Mesendoderm (in vitro differentiated cells): ENCODE measurements around the gene LETM1.

Experiments
- DNase-seq: peaks from one replicate; pipeline ENCODE4 v3.0.0; 2013
- H2AK5ac ChIP-seq: 2 replicates; pipeline ENCODE4 v1.6.1; 2013; ENCODE audit warnings: low read length, inconsistent platforms
- H2BK120ac ChIP-seq: 2 replicates; pipeline ENCODE4 v1.6.1; 2013; ENCODE audit warnings: low read depth, mild to moderate bottlenecking, low read length, moderate library complexity, mixed read lengths
- H2BK15ac ChIP-seq: replicated peaks from 2 replicates; pipeline ENCODE4 v1.6.1; 2013; ENCODE audit warnings: low read depth, mild to moderate bottlenecking, moderate library complexity
- H2BK5ac ChIP-seq: 2 replicates; pipeline ENCODE4 v1.6.1; 2013; ENCODE audit warnings: low read length, inconsistent platforms
- H3K18ac ChIP-seq: 2 replicates; pipeline ENCODE4 v1.6.1; 2013; ENCODE audit warnings: mild to moderate bottlenecking, low read length, mixed read lengths
- H3K23ac ChIP-seq: one replicate; pipeline ENCODE4 v1.6.1; 2013; ENCODE audit warnings: low read length
- H3K27ac ChIP-seq: 2 replicates; pipeline ENCODE4 v1.5.1; 2013; ENCODE audit warnings: low read depth, mild to moderate bottlenecking, inconsistent platforms, low read length, moderate library complexity
- H3K27me3 ChIP-seq: 2 replicates; pipeline ENCODE4 v1.6.1; 2013; ENCODE audit warnings: low read length, control low read depth, mild to moderate bottlenecking, inconsistent platforms; ENCODE audit not compliant: insufficient read depth, poor library complexity
- H3K36me3 ChIP-seq: 2 replicates; pipeline ENCODE4 v1.6.1; 2013; ENCODE audit warnings: low read length, inconsistent platforms; ENCODE audit not compliant: control insufficient read depth, insufficient read depth
- H3K4ac ChIP-seq: one replicate; pipeline ENCODE4 v1.6.1; 2013; ENCODE audit warnings: low read depth, mild to moderate bottlenecking, low read length, moderate library complexity
- H3K4me1 ChIP-seq: 2 replicates; pipeline ENCODE4 v1.6.1; 2013; ENCODE audit warnings: low read depth, low read length, inconsistent platforms; ENCODE audit not compliant: control insufficient read depth
- H3K4me2 ChIP-seq: 2 replicates; pipeline ENCODE4 v1.6.1; 2013; ENCODE audit warnings: low read length
- H3K4me3 ChIP-seq: 2 replicates; pipeline ENCODE4 v1.5.1; 2013; ENCODE audit warnings: mild to moderate bottlenecking, low read length
- H3K56ac ChIP-seq: one replicate; pipeline ENCODE4 v1.6.1; 2013; ENCODE audit warnings: low read length
- H3K79me1 ChIP-seq: 2 replicates; pipeline ENCODE4 v1.6.1; 2013; ENCODE audit warnings: low read length, inconsistent platforms
- H3K79me2 ChIP-seq: 2 replicates; pipeline ENCODE4 v1.6.1; 2013; ENCODE audit warnings: mild to moderate bottlenecking, low read length; ENCODE audit not compliant: control insufficient read depth, insufficient read depth
- H3K9ac ChIP-seq: 2 replicates; pipeline ENCODE4 v1.6.1; 2013; ENCODE audit warnings: low read length, inconsistent platforms
- H4K5ac ChIP-seq: one replicate; pipeline ENCODE4 v1.6.1; 2013; ENCODE audit warnings: low read length
- H4K8ac ChIP-seq: one replicate; pipeline ENCODE4 v1.6.1; 2013; ENCODE audit warnings: low read depth, mild to moderate bottlenecking, control low read depth, low read length, moderate library complexity
- WGBS: extraction: QIAGEN DNeasy Blood & Tissue Kit; methylation state at CpG from one replicate; pipeline ENCODE4 v1.1.7; 2013; ENCODE audit warnings: low lambda C conversion rate, missing lambda C conversion rate; ENCODE audit not compliant: insufficient coverage; ENCODE audit errors: extremely low coverage; 5-methylcytosine and 5-hydroxymethylcytosine counted together

The LETM1 gene

GRCh38 chr4:1773754-1774153 lies 82.2 kb downstream of the LETM1 start:
- Histone ChIP-seq H3K4ac (no peak overlapping the region), H3K9ac (no peak overlapping the region), H3K56ac (no peak overlapping the region), H3K79me1 (no peaks in the 10 kb centered on the region), H3K4me2 (no peak overlapping the region), H2AK5ac (no peak overlapping the region), H3K27ac (no peak overlapping the region), H3K4me3 (no peak overlapping the region), H4K8ac (no peak overlapping the region), H3K18ac (no peak overlapping the region), H2BK15ac (no peak overlapping the region), H3K79me2 (no peaks in the 10 kb centered on the region), H4K5ac (no peak overlapping the region), H2BK5ac (no peak overlapping the region), H2BK120ac (no peak overlapping the region), H3K36me3 (no peaks in the 10 kb centered on the region), H3K4me1 (peaks cover 3% of the 10 kb centered on the region), H3K27me3 (no peaks in the 10 kb centered on the region), H3K23ac (no peak overlapping the region)
- no peak for DNase-seq
- WGBS: no CpG with 5 or more reads among the region's 10 CpGs

- Histone ChIP-seq H2AK5ac (no peak overlapping the region), H3K18ac (no peak overlapping the region), H3K4me3 (no peak overlapping the region), H4K5ac (no peak overlapping the region), H3K79me1 (no peaks in the 10 kb centered on the region), H4K8ac (no peak overlapping the region), H3K4me2 (no peak overlapping the region), H3K79me2 (no peaks in the 10 kb centered on the region), H2BK120ac (no peak overlapping the region), H3K4me1 (peaks cover 3% of the 10 kb centered on the region), H3K27ac (no peak overlapping the region), H2BK15ac (no peak overlapping the region), H2BK5ac (no peak overlapping the region), H3K36me3 (no peaks in the 10 kb centered on the region), H3K56ac (no peak overlapping the region), H3K23ac (no peak overlapping the region), H3K9ac (no peak overlapping the region), H3K4ac (no peak overlapping the region), H3K27me3 (no peaks in the 10 kb centered on the region)
- no CpG with 5 or more reads among the region's 30 CpGs for WGBS
- no peak for DNase-seq
Measured at GRCh38 chr4:1772853-1773538, 83.0 kb downstream of the LETM1 start.

- no peak overlapping the region for H2BK15ac ChIP-seq
- WGBS: no CpG with 5 or more reads among the region's 28 CpGs
- no peak overlapping the region for H3K4me3 ChIP-seq
- H3K18ac ChIP-seq: no peak overlapping the region
- no peaks in the 10 kb centered on the region for H3K27me3 ChIP-seq
- H2BK5ac ChIP-seq: no peak overlapping the region
- H4K8ac ChIP-seq: no peak overlapping the region
- no peak overlapping the region for H3K27ac ChIP-seq
- H3K79me1 ChIP-seq: no peaks in the 10 kb centered on the region
- H4K5ac ChIP-seq: no peak overlapping the region
- H3K56ac ChIP-seq: no peak overlapping the region
- no peaks in the 10 kb centered on the region for H3K4me1 ChIP-seq
- no peaks in the 10 kb centered on the region for H3K36me3 ChIP-seq
- H3K4ac ChIP-seq: no peak overlapping the region
- DNase-seq: no peak
- no peaks in the 10 kb centered on the region for H3K79me2 ChIP-seq
- no peak overlapping the region for H2AK5ac ChIP-seq
- no peak overlapping the region for H3K23ac ChIP-seq
- no peak overlapping the region for H2BK120ac ChIP-seq
- no peak overlapping the region for H3K9ac ChIP-seq
- no peak overlapping the region for H3K4me2 ChIP-seq
Measured at GRCh38 chr4:1771555-1772305, 84.2 kb downstream of the LETM1 start.

GRCh38 chr4:1770791-1771231 lies 85.1 kb downstream of the LETM1 start:
- H2BK120ac ChIP-seq: no peak overlapping the region
- H3K56ac ChIP-seq: no peak overlapping the region
- H2AK5ac ChIP-seq: no peak overlapping the region
- no peak overlapping the region for H3K18ac ChIP-seq
- no peaks in the 10 kb centered on the region for H3K36me3 ChIP-seq
- H2BK5ac ChIP-seq: no peak overlapping the region
- H3K27me3 ChIP-seq: no peaks in the 10 kb centered on the region
- H3K9ac ChIP-seq: no peak overlapping the region
- H3K4me1 ChIP-seq: no peaks in the 10 kb centered on the region
- H4K5ac ChIP-seq: no peak overlapping the region
- H3K23ac ChIP-seq: no peak overlapping the region
- no peak overlapping the region for H3K4me2 ChIP-seq
- no peak for DNase-seq
- H2BK15ac ChIP-seq: no peak overlapping the region
- H3K4ac ChIP-seq: no peak overlapping the region
- H3K79me1 ChIP-seq: no peaks in the 10 kb centered on the region
- no peak overlapping the region for H3K4me3 ChIP-seq
- WGBS: no CpG with 5 or more reads among the region's 11 CpGs
- H4K8ac ChIP-seq: no peak overlapping the region
- H3K79me2 ChIP-seq: no peaks in the 10 kb centered on the region
- no peak overlapping the region for H3K27ac ChIP-seq

DNA sequence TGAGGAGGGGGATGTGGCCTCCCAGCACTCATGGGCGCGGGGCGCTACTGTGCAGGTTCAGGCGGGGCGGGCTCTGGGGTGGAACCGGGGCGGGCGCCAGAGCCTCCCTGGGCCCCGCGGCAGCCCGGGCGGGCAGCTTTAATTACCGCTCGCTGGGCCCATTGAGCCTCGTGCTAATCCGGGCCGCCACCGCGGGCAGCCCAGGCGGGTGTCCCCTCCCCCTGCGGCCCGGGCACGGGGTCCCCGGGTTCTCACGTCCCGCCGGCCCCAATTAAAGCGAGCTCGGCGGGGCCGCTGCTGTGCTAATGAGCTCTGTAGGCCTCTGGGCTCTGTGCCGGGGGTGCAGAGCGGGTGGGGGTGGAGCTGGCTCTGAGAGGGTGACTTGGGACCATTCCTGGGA lies 85.7 kb downstream of the LETM1 start:
- Histone ChIP-seq H3K4me1 (no peaks in the 10 kb centered on the region), H3K9ac (no peak overlapping the region), H4K5ac (no peak overlapping the region), H4K8ac (no peak overlapping the region), H3K36me3 (no peaks in the 10 kb centered on the region), H3K4me3 (no peak overlapping the region), H3K4me2 (no peak overlapping the region), H2BK15ac (no peak overlapping the region), H3K4ac (no peak overlapping the region), H3K23ac (no peak overlapping the region), H3K27ac (no peak overlapping the region), H3K27me3 (no peaks in the 10 kb centered on the region), H3K79me2 (no peaks in the 10 kb centered on the region), H3K79me1 (no peaks in the 10 kb centered on the region), H2BK120ac (no peak overlapping the region), H2BK5ac (no peak overlapping the region), H3K56ac (no peak overlapping the region), H3K18ac (no peak overlapping the region), H2AK5ac (no peak overlapping the region)
- DNase-seq: no peak
- no CpG with 5 or more reads among the region's 33 CpGs for WGBS
